ENCODE data around the gene CYP27A1. TPM values are rescaled to one million over a fixed set of nuclear protein-coding genes. Genes with fewer than 3 reads are reported as not detected.

Gene CYP27A1
- total and polyA plus RNA-seq, 9 of the 15 experiments (the other 6 are each of a cell fraction or from before 2014, with no cell fraction given): 0.20 TPM; not detected in 8

- no peak for TF ChIP-seq HES1 (IDR thresholded peaks at IDR 0.05; ENCODE audit: low read depth)
- no peak for TF ChIP-seq ZBTB43 (CRISPR knock-in tag; IDR thresholded peaks at IDR 0.05)
- no peak for TF ChIP-seq TEAD1 (CRISPR knock-in tag; IDR thresholded peaks at IDR 0.05)
- no peak for TF ChIP-seq PHF21A (IDR thresholded peaks at IDR 0.05; ENCODE audit: borderline replicate concordance, low read depth)
- no peak for TF ChIP-seq ZBTB5 (IDR thresholded peaks at IDR 0.05)
- no peak for TF ChIP-seq RHOXF2B (CRISPR knock-in tag; conservative IDR thresholded peaks at IDR 0.05)
- TF ChIP-seq, protein P1, sequence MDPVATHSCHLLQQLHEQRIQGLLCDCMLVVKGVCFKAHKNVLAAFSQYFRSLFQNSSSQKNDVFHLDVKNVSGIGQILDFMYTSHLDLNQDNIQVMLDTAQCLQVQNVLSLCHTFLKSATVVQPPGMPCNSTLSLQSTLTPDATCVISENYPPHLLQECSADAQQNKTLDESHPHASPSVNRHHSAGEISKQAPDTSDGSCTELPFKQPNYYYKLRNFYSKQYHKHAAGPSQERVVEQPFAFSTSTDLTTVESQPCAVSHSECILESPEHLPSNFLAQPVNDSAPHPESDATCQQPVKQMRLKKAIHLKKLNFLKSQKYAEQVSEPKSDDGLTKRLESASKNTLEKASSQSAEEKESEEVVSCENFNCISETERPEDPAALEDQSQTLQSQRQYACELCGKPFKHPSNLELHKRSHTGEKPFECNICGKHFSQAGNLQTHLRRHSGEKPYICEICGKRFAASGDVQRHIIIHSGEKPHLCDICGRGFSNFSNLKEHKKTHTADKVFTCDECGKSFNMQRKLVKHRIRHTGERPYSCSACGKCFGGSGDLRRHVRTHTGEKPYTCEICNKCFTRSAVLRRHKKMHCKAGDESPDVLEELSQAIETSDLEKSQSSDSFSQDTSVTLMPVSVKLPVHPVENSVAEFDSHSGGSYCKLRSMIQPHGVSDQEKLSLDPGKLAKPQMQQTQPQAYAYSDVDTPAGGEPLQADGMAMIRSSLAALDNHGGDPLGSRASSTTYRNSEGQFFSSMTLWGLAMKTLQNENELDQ (CRISPR knock-in tag; IDR thresholded peaks at IDR 0.05; ENCODE audit: borderline replicate concordance): no peak
Observed at GRCh38 chr2:218746960-218747359, 35.0 kb upstream of the CYP27A1 start (continued).

Data from K562 (cell line).